ENCODE measurements around the gene AGT. TPM values are rescaled to one million over a fixed set of nuclear protein-coding genes. Genes with fewer than 3 reads are reported as not detected.
"Not testable (repeated sequence)": the region's sequence is repeated elsewhere in the genome, so short reads cannot be mapped to it uniquely, and the experiment has no call there.

Gene AGT
- total RNA-seq, 2 experiments from 2014 or later = not detected

GRCh38 chr1:230656719-230657118 lies 57.2 kb downstream of the AGT start:
- CTCF ChIA-PET, H3K9me3 Mint-ChIP-seq, H3K27ac Mint-ChIP-seq, H3K4me1 Mint-ChIP-seq, POLR2A ChIA-PET, H3K27me3 Mint-ChIP-seq, H3K4me3 Mint-ChIP-seq, DNase-seq: not testable (repeated sequence)
- H3K36me3 Mint-ChIP-seq (ENCODE audit: low read depth) = peaks cover 21% of the 10 kb centered on the region

Other genes with a start within 250 kb of the AGT start
- 10 to 100 TPM; 22.3 to 29.1 TPM for gene COG2, start 71.6 kb downstream of the AGT start, total RNA-seq
- not detected for gene CAPN9, start 33.3 kb upstream of the AGT start, total RNA-seq
- 1 to 10 TPM; 1.7 TPM for gene C1orf198, start 154.4 kb upstream of the AGT start, total RNA-seq

All from activated CD4-positive, alpha-beta memory T cell treated with anti-CD3 and anti-CD28 coated beads, Interleukin-2, amount 10 ng/mL, durations not matched to agents 7 days and 5 days (primary cell).